Colon (tissue), 2 donors: ENCODE measurements around the gene C5.

Experiments used
- FAIRE-seq: peaks from 2 replicates; lab custom pipeline; 2012; peaks lifted over from hg19 to GRCh38; lab: Jason Lieb, UNC
- donor health status: control.
- donor health status: control.

The C5 gene

DNA sequence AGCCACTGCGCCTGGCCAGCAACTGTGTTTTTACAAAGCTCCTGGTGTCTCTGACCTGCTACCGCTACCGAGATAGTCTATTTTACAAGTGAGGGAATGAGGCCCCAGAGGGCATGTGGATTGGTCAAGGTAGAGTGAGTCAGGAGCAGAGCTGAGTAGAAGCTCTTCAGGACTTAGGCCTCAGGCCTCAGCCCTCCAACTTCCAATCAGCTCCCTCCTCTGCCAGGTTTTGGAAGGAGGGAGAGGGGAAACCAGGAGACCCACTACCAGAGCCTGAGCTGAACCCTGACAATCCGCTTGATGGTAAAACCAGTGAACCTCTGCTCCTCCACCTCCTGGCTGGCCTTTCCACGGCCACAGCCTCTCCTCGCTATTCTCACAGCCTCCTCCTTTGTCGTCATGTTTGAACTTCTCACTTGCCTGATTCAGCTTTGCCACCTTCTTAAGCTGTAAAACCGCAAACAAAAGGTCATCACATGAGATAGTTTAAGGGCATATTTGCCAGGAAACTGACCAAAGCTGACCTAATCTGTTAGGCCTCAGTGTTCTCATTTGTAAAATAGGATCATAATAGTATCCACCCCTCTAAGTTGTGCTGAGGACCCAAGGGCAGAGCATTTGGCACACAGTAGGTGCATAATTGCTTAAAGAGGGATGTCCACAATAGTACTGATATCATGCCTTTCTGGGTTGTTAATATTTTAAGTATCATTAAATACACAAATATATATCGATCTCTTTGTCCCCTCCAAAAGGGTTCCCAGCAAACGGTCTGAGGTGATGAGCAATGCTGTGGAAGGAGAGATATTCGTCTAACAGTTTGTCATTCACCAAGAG lies 125.2 kb downstream of the C5 start:
- no peak for FAIRE-seq

DNA sequence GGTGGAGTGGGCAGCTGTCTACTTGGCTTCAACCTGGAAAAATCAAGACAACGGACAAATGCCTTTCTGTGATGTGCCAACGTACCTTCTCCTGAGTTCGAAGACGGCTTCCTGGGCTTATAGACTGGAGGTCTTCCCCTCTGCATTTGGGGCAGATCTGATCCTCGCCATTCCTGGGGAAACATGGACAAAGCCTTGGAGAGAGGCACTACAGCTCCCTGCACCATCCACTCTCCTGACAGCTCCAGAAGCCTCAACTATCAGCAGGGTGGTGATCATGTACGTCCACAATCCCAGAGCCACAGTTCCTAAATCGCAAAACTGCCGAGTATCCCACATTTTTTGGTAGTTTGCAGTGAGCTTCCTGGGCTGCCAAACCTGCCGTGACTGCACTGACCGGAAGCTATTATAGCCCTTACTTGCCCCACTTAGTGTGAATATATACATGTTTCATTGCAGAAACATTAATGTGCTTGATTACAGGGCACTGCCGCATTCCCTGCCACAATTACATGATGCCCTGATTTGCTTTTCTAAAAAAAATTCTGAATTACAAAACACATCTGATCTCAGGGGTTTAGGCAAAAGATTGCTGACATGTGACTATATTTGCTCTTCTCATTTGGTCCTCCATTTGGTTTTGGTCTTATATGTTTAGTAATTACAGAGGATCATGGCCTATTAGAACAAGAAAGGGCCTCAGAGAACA lies 126.3 kb downstream of the C5 start:
- no peak for FAIRE-seq

DNA sequence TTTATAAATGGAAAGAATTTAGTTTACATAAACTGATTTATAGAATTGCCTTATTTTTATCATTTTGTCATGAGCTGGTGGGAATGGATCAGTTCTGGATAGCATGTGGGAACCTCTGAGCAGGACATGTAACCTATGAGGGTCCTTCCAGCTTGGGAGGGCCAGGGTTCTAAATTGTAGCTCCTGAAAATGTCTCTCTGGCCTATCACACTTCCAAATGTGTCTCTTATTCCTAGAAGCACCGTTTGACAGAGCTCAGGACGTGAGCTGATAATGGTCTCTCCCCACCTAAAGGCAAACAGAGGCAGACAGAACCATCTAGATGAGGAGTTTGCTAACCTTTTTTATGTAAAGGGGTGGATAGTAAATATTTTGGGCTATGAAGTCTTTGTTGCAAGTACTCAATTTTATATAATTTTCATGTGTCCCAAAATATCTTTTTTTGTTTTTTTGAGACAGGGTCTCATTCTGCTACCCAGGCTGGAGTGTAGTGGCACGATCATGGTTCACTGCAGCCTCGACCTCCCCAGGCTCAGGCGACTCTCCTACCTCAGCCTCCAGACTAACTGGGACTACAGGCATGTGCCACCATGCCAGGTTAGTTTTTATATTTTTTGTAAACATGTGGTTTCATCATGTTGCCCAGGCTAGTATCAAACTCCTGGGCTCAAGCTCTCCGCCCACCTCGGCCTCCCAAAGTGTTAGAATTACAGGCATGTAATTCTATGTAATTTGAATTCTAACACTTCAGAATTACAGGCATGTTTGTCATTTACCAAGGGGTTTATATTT lies 127.5 kb downstream of the C5 start:
- no peak for FAIRE-seq

DNA sequence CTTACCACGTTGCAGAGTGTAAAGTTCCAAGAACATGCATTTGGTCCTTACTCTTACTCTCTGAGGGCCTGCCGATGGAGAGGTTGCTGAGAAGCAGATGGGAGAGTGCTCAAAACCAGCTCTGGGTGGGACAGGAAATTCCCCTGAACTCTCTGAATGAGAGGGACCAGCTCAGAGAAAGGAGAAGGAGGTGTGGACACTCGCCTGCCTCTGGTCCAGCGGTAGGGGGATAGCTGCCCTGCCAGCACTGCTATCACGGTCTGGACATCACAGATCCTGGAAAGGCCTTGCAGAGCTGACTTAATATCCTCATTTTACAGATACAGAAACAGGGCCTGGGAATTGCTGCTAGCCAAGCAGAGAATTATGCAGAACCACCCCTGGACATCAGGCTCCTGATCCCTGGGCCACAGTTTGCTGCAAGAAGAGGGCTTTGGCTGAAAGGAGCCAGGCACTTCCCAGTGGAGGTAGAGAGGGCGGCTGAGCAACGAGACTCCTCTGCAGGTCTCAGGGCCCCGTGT lies 128.4 kb downstream of the C5 start:
- no peak for FAIRE-seq

DNA sequence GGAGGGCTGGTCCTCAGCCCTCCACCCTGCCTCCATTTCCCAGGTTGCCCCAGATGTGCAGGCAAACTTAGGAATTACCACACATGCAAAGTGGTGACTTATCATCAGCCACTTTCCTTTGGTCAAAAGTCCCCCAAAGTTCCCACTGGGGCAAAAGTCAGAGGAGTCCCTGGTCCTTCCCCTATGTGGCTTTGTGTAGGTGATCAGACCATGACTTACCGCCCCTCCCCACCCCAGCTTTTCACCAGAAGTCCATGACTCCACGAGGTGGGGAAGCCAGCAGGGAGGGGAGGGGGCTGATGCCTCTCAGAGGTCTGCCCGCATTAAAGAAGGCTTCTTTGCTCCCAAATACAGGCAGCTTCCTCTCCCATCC lies 129.3 kb downstream of the C5 start:
- no peak for FAIRE-seq

DNA sequence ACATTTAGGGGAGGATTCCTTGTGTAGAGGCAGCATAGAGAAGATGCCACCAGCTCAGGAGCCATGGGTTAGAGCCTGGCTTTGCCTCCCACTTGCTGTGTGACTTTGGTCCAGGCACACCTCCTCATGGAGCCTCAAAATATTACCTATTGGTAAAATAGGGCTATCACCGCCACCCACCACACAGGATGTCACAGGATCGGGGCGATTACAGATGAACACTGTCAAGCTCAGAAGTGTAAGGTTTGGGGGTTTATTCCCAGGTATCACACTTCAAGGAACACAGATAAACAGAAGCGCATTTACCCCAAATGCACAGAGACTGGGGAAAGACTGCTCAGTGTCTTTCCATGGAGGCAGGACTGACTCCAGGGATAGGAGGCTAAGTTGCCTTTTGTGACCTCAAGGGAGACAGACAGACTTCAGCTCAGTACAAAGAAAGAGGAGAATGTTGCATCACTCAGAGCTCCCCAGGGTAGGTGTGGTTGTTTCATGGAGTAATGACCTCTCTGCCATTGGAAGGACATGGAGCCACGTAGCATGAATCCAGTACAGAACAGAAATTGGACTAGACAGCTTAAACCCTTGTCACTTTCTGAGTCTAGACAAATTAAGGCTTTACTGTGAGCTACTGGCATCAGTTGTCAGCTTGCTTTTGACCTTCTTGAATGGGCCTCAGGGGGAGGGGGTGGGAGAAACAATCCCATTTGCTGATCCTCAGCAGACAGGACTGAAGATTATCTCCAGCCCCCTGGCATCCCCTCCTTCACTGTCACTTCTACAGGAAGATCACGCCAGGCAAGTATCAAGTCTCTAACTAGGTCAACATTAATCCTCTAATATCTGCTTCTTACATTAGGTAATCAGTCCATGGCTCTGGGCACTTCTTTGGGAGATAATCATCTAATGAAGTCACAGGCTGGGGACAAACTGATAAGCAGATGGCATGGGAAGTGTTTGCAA lies 130.0 kb downstream of the C5 start:
- FAIRE-seq = no peak

DNA sequence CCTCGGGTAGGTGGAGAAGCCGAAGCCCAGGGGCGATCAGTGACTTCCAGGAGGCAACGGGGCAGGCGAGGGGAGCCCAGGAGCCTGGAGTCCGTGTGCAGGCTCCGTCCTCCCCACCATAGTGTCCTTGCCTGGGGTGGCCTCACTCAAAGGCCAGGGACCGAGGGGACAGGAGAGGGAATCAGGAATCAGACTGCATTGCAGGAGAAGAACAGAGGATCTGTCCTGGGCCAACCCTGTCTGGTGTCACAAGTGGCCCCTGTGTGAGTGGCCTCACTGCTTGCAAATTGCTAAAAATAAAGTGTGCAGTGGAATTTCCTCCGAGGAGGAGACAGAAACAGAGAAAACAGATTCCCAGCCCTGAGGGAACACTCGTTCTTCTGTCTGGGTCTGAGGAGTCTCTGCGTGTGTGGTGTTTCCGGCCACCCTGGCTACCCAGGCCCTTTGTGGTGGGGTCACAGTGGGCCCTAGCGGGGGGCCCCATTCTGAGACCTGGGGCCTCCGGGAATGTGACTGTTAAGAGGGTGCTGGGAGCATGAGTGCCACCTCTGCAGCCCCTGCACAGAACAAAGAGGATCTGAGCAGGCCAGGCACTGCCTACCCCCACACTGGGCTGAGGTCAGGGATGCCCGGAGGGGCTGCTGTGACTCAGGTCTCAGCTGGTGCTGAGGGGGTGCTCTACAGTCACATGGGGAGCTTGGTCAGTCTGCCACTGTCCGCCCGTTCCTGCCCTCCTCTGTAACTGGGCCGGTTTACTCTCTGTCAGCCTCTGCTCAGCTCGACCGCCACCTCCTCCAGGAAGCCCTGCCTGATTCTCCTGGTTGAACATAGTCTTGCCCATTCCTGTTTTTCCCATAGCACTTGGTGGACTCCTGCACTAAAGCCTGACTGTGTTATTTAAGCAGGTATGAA lies 130.9 kb downstream of the C5 start:
- FAIRE-seq = no peak

DNA sequence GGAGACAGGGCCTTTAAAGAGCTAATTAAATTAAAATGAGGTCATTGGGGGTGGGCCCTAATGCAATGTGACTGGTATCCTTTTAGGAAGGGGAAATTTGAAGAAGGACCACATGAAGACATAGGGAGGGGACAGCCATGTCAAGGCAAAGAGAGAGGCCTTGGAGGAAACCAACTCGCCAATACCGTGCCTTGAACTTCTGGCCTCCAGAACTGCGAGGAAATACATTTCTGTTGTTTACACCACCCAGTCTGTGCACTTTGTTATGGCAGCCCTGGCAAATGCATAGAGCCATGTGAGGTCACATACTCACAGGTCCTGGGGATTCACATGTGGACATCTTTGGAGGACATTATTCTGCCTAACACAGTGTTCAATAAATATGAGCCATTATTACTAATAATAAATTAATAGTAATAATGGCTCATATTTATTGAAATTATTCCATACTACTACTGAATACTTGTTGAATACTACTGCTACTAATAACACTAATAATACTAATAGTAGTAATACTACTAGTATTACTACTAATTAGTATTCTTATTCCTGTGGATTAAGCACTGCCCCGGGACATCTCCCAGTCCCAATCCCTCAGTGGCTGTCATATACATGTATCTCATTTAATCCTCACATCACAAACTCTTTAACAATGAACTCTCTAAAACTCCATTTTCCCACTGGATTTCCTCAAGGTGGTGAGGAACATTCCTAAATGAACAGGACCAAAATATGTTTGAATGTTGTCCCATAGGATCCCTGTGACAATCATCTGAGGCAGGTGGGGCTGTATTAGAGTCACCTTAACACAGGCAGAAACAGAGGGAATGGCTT lies 131.9 kb downstream of the C5 start:
- no peak for FAIRE-seq

DNA sequence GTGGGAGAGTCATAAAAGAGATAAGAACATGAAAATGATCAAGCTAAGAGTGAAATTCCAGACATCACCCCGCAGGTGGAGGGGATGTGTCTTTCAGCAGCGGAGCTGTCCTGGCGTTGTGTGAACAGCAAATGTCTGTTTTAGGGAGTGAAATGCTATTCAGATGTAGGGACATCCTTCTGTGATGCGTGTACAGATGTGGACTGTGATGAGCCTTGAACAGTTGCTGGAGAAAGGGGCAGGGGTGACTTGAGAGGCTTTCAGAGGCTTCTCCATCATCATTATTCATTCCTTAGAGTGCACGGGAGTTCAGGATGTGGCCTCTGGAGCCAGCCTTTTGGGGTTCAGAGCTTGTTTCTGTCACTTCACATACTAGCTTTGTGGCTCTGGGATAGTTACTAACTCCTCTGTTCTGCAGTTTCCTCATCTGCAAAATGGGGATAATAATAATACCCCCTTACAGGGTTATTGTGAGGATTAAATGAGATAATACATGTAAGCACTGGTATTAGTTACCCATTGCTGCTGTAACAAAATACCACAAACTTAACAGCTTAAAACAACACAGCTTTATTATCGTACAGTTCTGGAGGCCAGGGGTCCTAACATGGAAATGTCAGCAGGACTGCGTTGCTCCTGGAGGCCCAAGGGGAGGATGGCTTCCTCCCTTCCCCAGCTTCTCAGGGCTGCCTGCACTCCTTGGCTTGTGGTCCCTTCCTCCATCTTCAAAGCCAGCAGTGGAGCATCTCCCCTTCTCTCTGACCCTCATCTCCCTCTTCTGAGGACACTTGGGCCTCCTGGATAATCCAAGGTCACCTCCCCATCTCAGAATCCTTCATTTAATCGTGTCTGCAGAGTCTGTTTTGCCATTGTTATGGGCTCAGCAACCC lies 132.8 kb downstream of the C5 start:
- no peak for FAIRE-seq

DNA sequence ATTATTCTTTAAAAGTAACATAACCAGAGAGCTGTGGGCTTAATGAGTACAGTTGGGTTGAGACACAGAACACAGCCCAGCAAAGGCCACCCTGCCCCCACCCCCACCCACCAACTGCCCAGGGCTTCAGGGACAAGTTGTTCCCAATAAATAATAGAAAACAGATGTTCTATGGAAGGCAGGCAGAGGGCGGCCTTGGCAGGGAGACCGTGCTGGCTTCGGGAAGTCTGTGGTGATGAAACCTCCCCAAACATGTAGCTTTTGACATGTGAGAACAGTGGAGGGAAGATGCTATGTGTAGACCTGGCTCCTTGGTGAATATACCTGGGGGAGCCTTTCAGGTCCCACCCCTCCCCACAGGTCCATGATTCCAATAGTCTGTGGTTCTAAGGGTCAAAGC lies 133.5 kb downstream of the C5 start:
- FAIRE-seq = no peak

DNA sequence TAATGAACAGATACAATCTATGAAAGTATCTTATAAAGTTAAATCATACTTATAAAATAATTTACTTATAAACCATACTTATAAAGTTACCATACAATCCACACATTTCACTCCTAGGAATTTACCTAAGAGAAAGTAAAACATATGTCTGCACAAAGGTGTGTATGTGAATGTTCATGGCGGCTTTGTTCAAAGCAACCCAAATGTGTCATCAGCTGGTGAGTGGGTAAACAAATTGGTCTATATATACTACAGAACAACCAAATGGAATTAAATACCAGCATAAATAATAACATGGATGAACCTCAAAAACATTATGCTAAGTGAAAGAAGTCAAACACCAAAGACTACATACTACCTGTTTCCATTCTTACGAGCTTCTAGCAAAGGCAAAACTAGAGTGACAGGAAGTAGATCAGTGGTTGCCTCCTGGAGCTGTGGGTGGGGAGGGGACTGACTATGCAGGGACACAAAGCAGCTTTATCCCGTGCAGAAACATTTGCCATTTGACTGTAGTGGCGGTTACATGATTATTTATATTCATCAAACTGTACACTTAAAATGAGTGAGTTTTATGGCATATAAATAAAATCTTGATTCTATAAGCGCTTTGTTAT lies 134.1 kb downstream of the C5 start:
- FAIRE-seq = no peak

DNA sequence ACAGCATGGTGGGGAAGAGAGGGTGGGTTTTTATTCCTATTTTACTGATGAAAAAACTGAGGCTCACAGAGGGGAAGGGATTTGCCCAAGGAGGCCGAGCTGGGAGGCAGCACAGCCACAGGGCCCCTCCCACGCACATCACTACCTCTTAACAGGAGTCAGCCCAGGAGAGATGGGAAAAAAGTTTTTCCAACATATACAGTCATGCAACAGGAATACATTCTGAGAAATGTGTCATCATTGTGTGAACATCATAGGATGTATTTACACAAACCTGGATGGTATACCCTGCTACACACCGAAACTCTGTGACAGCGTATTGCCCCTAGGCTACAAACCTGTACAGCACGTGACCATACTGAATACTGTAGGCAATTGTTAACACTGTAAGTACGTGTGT lies 135.1 kb downstream of the C5 start:
- no peak for FAIRE-seq

DNA sequence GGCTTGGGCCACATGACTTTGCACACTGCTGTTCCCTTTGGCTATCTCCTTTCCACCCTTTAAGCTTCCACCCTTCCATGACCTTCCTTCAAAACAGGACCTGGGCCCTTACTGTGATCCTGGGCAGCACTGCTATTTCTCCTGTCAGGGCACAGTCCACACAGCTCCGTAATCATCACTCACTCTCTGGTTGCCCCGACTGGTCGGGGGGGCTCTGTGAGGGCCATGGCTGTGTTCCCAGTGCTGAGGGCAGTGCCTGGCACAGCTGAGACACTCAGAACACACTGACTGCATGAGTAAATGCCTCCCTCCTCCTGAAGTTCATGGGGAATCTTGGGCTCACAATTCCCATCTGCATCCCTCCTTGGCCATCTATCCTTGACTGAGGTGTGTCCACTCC lies 135.7 kb downstream of the C5 start:
- FAIRE-seq = no peak

DNA sequence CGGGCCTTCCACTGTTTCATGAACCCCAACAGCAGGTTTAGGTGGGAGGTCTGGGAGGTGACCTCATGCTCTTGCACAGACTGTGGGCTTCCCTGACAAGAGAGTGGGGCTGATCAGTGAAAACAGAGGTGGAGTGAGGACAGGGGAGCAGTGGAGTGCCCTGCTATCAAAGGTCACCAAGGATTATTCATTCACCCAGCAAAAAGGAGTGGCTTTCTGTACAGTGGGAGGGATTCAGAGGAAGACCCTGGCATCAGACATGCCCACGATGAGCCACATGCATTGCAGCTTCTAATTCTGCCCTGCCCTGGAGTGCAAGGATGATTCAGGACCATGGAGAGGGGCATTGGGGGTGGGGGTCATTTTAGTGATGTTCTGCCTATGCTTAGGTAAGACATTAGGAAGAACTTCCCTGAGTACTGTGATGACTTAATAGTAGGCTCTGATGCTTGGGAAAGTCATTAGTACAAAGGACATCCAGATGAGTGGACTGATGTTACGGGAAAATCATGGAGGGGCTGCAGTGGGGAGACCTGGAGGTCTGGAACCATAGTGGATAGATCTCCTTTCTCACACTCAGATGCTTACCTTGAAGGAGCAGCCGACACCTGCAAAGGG lies 136.3 kb downstream of the C5 start:
- no peak for FAIRE-seq

DNA sequence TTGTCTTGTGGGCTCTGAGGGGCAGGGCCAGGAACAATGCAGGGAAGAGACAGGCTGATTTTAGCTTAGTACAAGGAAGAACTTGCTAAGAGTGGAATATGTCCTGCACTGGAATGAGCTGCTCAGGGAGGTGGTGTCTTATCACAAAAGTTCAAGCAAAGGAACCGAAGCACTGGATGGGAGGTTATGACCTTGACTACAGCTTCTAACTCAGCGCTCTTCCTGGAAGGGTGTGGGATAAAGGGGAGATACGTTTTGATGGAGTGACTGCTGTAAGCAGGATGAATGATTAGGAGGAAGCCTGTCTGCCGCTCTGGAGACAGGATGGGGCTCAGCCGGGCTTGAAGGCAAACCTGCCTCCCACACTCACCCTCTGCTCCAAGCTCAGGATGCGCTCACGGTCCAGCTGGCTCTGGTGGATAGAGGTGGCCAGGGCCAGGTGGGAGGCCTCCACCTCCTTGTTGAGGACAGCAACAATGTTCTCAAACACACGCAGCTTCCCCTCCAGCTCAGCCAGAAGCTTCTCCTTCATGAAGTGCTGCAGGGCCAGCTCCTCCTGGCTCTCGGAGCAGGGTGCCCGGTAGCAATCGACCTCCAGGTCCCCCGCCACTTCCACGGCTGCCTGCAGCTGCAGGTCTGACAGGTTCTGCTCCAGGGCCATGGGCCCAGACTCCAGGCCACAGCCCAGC lies 137.0 kb downstream of the C5 start:
- no peak for FAIRE-seq

DNA sequence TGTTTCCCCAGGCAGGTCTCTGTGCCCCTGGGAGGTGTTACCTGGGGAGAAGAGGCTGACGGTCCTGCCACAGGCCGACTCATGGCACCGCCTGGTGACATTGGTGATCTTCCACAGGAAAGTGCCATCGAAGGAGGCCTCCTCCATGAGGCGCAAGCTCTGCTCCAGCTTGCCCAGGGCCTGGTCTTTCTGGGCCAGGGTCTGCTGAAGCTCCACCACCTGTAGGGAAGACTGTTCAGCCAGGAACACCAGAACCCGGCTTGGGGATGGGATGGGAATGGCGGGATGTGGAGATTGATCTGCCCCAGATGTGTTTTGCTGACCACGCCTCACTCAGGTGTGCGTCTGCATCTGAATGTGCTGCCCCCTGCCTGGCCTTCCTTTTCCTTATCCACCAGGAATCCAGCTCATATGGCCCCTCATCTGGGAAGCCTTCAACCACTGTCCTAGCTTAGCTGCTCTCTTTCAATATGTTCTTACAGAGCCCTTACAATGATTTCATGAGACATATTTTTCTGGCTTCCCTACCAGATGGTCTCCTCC lies 138.7 kb downstream of the C5 start:
- FAIRE-seq = no peak

DNA sequence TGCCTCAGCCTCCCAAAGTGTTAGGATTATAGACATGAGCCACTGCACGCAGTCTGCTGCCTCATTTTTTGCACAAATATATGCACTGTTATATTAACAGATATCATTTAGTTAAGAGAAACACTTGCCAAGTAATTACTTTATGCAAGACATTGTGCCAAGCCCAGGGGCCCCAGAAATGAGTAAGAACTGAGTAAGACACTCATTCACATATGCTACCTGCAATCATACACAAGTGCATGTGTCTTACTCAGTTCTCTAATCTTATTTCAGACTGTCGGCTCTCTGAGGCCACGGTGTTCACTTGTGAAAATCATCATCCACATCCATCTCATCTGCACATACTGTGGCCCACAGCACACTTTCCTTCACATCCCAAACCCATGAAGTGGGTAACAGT lies 139.4 kb downstream of the C5 start:
- no peak for FAIRE-seq
